NCI-H2081 (cell line): ENCODE results near the gene JMJD1C.
"Not testable (repeated sequence)": the region's sequence is repeated elsewhere in the genome, so short reads cannot be mapped to it uniquely, and the experiment has no call there.

Experiments used
- DNase-seq, 2 experiments: peaks; one replicate each; lab custom pipeline; 2025; lab: John Stamatoyannopoulos, UW

The JMJD1C gene

GRCh38 chr10:63465293-63466143, at the start of gene JMJD1C:
Gene JMJD1C, minus strand, starts transcription at chr10:63465977. Its CDS starts 315 bp downstream, at chr10:63465662.
- DNase-seq: peak; percentile 57 to 71

GRCh38 chr10:63515002-63515763, 49.4 kb upstream of the JMJD1C start:
- no peak for DNase-seq

- no peak for DNase-seq
These were observed 40.8 kb upstream of the JMJD1C start for GRCh38 chr10:63506554-63506953.

GRCh38 chr10:63505562-63505961, 39.8 kb upstream of the JMJD1C start:
- no peak for DNase-seq

GRCh38 chr10:63504145-63504881, 38.5 kb upstream of the JMJD1C start:
- no peak for DNase-seq

GRCh38 chr10:63503395-63503794, 37.6 kb upstream of the JMJD1C start:
- no peak for DNase-seq

GRCh38 chr10:63502832-63503231, 37.1 kb upstream of the JMJD1C start:
- no peak for DNase-seq

- DNase-seq: no peak
These were observed 36.2 kb upstream of the JMJD1C start for GRCh38 chr10:63501954-63502353.

GRCh38 chr10:63500551-63500950, 34.8 kb upstream of the JMJD1C start:
- DNase-seq: not testable (repeated sequence)

GRCh38 chr10:63498665-63499064, 32.9 kb upstream of the JMJD1C start:
- no peak for DNase-seq

GRCh38 chr10:63497321-63497720, 31.5 kb upstream of the JMJD1C start:
- DNase-seq: no peak

- DNase-seq: no peak
These were observed 30.8 kb upstream of the JMJD1C start for GRCh38 chr10:63496561-63496960.

GRCh38 chr10:63494951-63495350, 29.2 kb upstream of the JMJD1C start:
- no peak for DNase-seq

GRCh38 chr10:63493004-63493403, 27.2 kb upstream of the JMJD1C start:
- DNase-seq: no peak

- DNase-seq: not testable (repeated sequence)
These were observed 26.5 kb upstream of the JMJD1C start for GRCh38 chr10:63492317-63492690.

GRCh38 chr10:63491588-63492316, 26.0 kb upstream of the JMJD1C start:
- no peak for DNase-seq

GRCh38 chr10:63489838-63490237, 24.1 kb upstream of the JMJD1C start:
- DNase-seq: no peak

GRCh38 chr10:63487990-63488389, 22.2 kb upstream of the JMJD1C start:
- DNase-seq: no peak

- DNase-seq: no peak
These were observed 18.2 kb upstream of the JMJD1C start for GRCh38 chr10:63483983-63484382.

GRCh38 chr10:63481815-63482421, 16.1 kb upstream of the JMJD1C start:
- DNase-seq: no peak

GRCh38 chr10:63480237-63480636, 14.5 kb upstream of the JMJD1C start:
- no peak for DNase-seq
